Mesendoderm (in vitro differentiated cells): Measurements from ENCODE around the gene SFXN1.

ENCODE experiments used
- DNase-seq: peaks from one replicate; pipeline ENCODE4 v3.0.0; 2013
- H2AK5ac ChIP-seq: 2 replicates; pipeline ENCODE4 v1.6.1; 2013; ENCODE audit warnings: low read length, inconsistent platforms
- H2BK120ac ChIP-seq: 2 replicates; pipeline ENCODE4 v1.6.1; 2013; ENCODE audit warnings: low read depth, mild to moderate bottlenecking, low read length, moderate library complexity, mixed read lengths
- H2BK15ac ChIP-seq: replicated peaks from 2 replicates; pipeline ENCODE4 v1.6.1; 2013; ENCODE audit warnings: low read depth, mild to moderate bottlenecking, moderate library complexity
- H2BK5ac ChIP-seq: 2 replicates; pipeline ENCODE4 v1.6.1; 2013; ENCODE audit warnings: low read length, inconsistent platforms
- H3K18ac ChIP-seq: 2 replicates; pipeline ENCODE4 v1.6.1; 2013; ENCODE audit warnings: mild to moderate bottlenecking, low read length, mixed read lengths
- H3K23ac ChIP-seq: one replicate; pipeline ENCODE4 v1.6.1; 2013; ENCODE audit warnings: low read length
- H3K27ac ChIP-seq: 2 replicates; pipeline ENCODE4 v1.5.1; 2013; ENCODE audit warnings: low read depth, mild to moderate bottlenecking, inconsistent platforms, low read length, moderate library complexity
- H3K27me3 ChIP-seq: 2 replicates; pipeline ENCODE4 v1.6.1; 2013; ENCODE audit warnings: low read length, control low read depth, mild to moderate bottlenecking, inconsistent platforms; ENCODE audit not compliant: insufficient read depth, poor library complexity
- H3K36me3 ChIP-seq: 2 replicates; pipeline ENCODE4 v1.6.1; 2013; ENCODE audit warnings: low read length, inconsistent platforms; ENCODE audit not compliant: control insufficient read depth, insufficient read depth
- H3K4ac ChIP-seq: one replicate; pipeline ENCODE4 v1.6.1; 2013; ENCODE audit warnings: low read depth, mild to moderate bottlenecking, low read length, moderate library complexity
- H3K4me1 ChIP-seq: 2 replicates; pipeline ENCODE4 v1.6.1; 2013; ENCODE audit warnings: low read depth, low read length, inconsistent platforms; ENCODE audit not compliant: control insufficient read depth
- H3K4me2 ChIP-seq: 2 replicates; pipeline ENCODE4 v1.6.1; 2013; ENCODE audit warnings: low read length
- H3K4me3 ChIP-seq: 2 replicates; pipeline ENCODE4 v1.5.1; 2013; ENCODE audit warnings: mild to moderate bottlenecking, low read length
- H3K56ac ChIP-seq: one replicate; pipeline ENCODE4 v1.6.1; 2013; ENCODE audit warnings: low read length
- H3K79me1 ChIP-seq: 2 replicates; pipeline ENCODE4 v1.6.1; 2013; ENCODE audit warnings: low read length, inconsistent platforms
- H3K79me2 ChIP-seq: 2 replicates; pipeline ENCODE4 v1.6.1; 2013; ENCODE audit warnings: mild to moderate bottlenecking, low read length; ENCODE audit not compliant: control insufficient read depth, insufficient read depth
- H3K9ac ChIP-seq: 2 replicates; pipeline ENCODE4 v1.6.1; 2013; ENCODE audit warnings: low read length, inconsistent platforms
- H4K5ac ChIP-seq: one replicate; pipeline ENCODE4 v1.6.1; 2013; ENCODE audit warnings: low read length
- H4K8ac ChIP-seq: one replicate; pipeline ENCODE4 v1.6.1; 2013; ENCODE audit warnings: low read depth, mild to moderate bottlenecking, control low read depth, low read length, moderate library complexity
- WGBS: extraction: QIAGEN DNeasy Blood & Tissue Kit; methylation state at CpG from one replicate; pipeline ENCODE4 v1.1.7; 2013; ENCODE audit warnings: low lambda C conversion rate, missing lambda C conversion rate; ENCODE audit not compliant: insufficient coverage; ENCODE audit errors: extremely low coverage; 5-methylcytosine and 5-hydroxymethylcytosine counted together

Gene SFXN1

GRCh38 chr5:175538576-175538975 lies 60.2 kb downstream of the SFXN1 start:
- Histone ChIP-seq H3K56ac (no peak overlapping the region), H2BK5ac (no peak overlapping the region), H3K27ac (no peak overlapping the region), H3K27me3 (no peaks in the 10 kb centered on the region), H4K5ac (no peak overlapping the region), H3K36me3 (no peaks in the 10 kb centered on the region), H3K23ac (no peak overlapping the region), H3K4me2 (no peak overlapping the region), H2AK5ac (no peak overlapping the region), H3K4me1 (peaks cover 4% of the 10 kb centered on the region), H3K18ac (no peak overlapping the region), H2BK120ac (no peak overlapping the region), H3K4ac (no peak overlapping the region), H3K9ac (no peak overlapping the region), H3K4me3 (no peak overlapping the region), H4K8ac (no peak overlapping the region), H3K79me2 (no peaks in the 10 kb centered on the region), H2BK15ac (no peak overlapping the region), H3K79me1 (no peaks in the 10 kb centered on the region)
- no peak for DNase-seq
- no CpG with 5 or more reads among the region's 5 CpGs for WGBS

GRCh38 chr5:175539936-175540335 lies 61.6 kb downstream of the SFXN1 start:
- Histone ChIP-seq H3K9ac (no peak overlapping the region), H2BK5ac (no peak overlapping the region), H4K5ac (no peak overlapping the region), H3K18ac (no peak overlapping the region), H3K79me1 (no peaks in the 10 kb centered on the region), H3K23ac (no peak overlapping the region), H3K4ac (no peak overlapping the region), H3K4me2 (no peak overlapping the region), H3K79me2 (no peaks in the 10 kb centered on the region), H3K27me3 (no peaks in the 10 kb centered on the region), H4K8ac (no peak overlapping the region), H2AK5ac (no peak overlapping the region), H3K27ac (no peak overlapping the region), H2BK15ac (no peak overlapping the region), H3K36me3 (no peaks in the 10 kb centered on the region), H3K4me1 (peaks cover 2% of the 10 kb centered on the region), H3K4me3 (no peak overlapping the region), H2BK120ac (no peak overlapping the region), H3K56ac (no peak overlapping the region)
- DNase-seq: peak; percentile 51
- WGBS: no CpG with 5 or more reads among the region's 2 CpGs

DNA sequence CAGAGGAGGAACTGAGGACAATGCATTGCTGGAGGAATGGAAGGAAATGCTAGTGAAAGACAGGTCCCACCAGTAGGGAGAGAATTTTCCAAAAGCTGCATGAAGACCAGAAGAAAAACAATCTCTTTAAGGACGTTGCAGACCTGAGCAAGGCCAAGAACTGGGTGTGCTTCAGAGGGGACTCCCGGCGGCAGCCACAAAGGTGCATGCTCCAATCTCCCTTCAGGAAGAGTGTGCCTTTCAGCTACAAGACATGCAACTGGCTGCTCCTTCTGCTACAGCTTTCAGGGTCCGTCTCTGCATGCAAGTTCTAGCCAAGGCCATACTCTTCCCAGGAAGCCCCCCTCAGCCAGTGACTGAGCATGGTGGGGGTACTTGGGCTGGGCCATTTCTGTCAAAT lies 62.9 kb downstream of the SFXN1 start:
- Histone ChIP-seq H3K4ac (no peak overlapping the region), H3K4me1 (peaks cover 2% of the 10 kb centered on the region), H3K23ac (no peak overlapping the region), H3K36me3 (no peaks in the 10 kb centered on the region), H2AK5ac (no peak overlapping the region), H4K8ac (no peak overlapping the region), H3K27me3 (no peaks in the 10 kb centered on the region), H3K4me3 (no peak overlapping the region), H3K4me2 (no peak overlapping the region), H2BK15ac (no peak overlapping the region), H3K9ac (no peak overlapping the region), H2BK5ac (no peak overlapping the region), H3K18ac (no peak overlapping the region), H3K79me2 (no peaks in the 10 kb centered on the region), H2BK120ac (no peak overlapping the region), H4K5ac (no peak overlapping the region), H3K27ac (no peak overlapping the region), H3K79me1 (no peaks in the 10 kb centered on the region), H3K56ac (no peak overlapping the region)
- WGBS: no CpG with 5 or more reads among the region's 4 CpGs
- DNase-seq: no peak

GRCh38 chr5:175542232-175542965 lies 64.0 kb downstream of the SFXN1 start:
- H2BK5ac ChIP-seq: no peak overlapping the region
- H3K36me3 ChIP-seq: no peaks in the 10 kb centered on the region
- no CpG with 5 or more reads among the region's 5 CpGs for WGBS

DNA sequence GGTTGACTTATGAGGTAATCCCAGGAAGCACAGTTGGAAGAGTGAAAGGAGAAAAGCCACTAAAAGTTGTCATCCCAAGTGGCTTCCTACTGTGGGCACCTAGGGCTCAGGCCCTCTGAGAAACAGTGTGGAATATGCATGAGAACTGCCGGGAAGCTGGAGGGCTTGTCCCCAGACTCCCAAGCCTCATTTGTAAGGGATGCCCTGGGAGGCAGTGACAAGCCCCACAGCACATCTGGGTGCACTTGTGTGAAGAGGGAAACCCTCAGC lies 64.5 kb downstream of the SFXN1 start:
- Histone ChIP-seq H3K18ac (no peak overlapping the region), H3K9ac (no peak overlapping the region), H3K79me2 (no peaks in the 10 kb centered on the region), H3K27me3 (no peaks in the 10 kb centered on the region), H3K27ac (no peak overlapping the region), H3K56ac (no peak overlapping the region), H3K36me3 (no peaks in the 10 kb centered on the region), H3K4me3 (no peak overlapping the region), H3K4me1 (peaks cover 7% of the 10 kb centered on the region), H3K79me1 (no peaks in the 10 kb centered on the region), H4K5ac (no peak overlapping the region), H2AK5ac (no peak overlapping the region), H4K8ac (no peak overlapping the region), H2BK5ac (no peak overlapping the region), H2BK120ac (no peak overlapping the region), H2BK15ac (no peak overlapping the region), H3K23ac (no peak overlapping the region), H3K4ac (no peak overlapping the region), H3K4me2 (no peak overlapping the region)
- no peak for DNase-seq
- no CpG with 5 or more reads among the region's 1 CpG for WGBS

More at GRCh38 chr5:175542232-175542965, 64.0 kb downstream of the SFXN1 start:
- no peak overlapping the region for H3K4ac ChIP-seq
- no peak overlapping the region for H2AK5ac ChIP-seq
- H3K4me2 ChIP-seq: no peak overlapping the region
- peaks cover 3% of the 10 kb centered on the region for H3K4me1 ChIP-seq
- no peak for DNase-seq
- no peak overlapping the region for H2BK15ac ChIP-seq
- no peak overlapping the region for H4K5ac ChIP-seq
- H3K79me1 ChIP-seq: no peaks in the 10 kb centered on the region
- H3K79me2 ChIP-seq: no peaks in the 10 kb centered on the region
- H2BK120ac ChIP-seq: no peak overlapping the region
- H4K8ac ChIP-seq: no peak overlapping the region
- H3K23ac ChIP-seq: no peak overlapping the region
- no peak overlapping the region for H3K27ac ChIP-seq
- no peak overlapping the region for H3K4me3 ChIP-seq
- no peak overlapping the region for H3K9ac ChIP-seq
- H3K56ac ChIP-seq: no peak overlapping the region
- H3K27me3 ChIP-seq: no peaks in the 10 kb centered on the region
- H3K18ac ChIP-seq: no peak overlapping the region

DNA sequence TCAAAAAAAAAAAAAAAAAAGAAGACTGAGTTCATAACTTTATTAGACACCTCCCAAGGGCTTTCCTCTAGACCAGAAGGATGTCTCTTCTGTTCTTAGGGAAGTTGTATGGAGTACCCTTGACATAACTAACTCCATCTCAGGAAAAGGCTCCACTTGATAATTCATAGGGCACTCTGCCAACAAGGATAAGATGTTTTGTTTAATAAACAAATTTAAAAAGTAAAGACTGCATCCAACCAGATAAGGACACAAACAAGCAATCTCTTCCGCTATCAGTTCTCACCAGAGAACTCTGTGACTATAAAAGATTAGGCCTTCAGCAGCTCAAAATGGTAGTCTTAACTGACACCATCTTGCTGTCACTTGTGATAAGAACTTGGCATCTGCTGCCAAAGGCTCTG lies 65.8 kb downstream of the SFXN1 start:
- Histone ChIP-seq H4K5ac (no peak overlapping the region), H3K27me3 (no peaks in the 10 kb centered on the region), H3K4me3 (no peak overlapping the region), H3K27ac (no peak overlapping the region), H2BK5ac (no peak overlapping the region), H3K23ac (no peak overlapping the region), H2AK5ac (no peak overlapping the region), H2BK120ac (no peak overlapping the region), H3K18ac (no peak overlapping the region), H3K36me3 (no peaks in the 10 kb centered on the region), H3K4me1 (peaks cover 7% of the 10 kb centered on the region), H3K79me2 (no peaks in the 10 kb centered on the region), H3K4me2 (no peak overlapping the region), H4K8ac (no peak overlapping the region), H3K4ac (no peak overlapping the region), H2BK15ac (no peak overlapping the region), H3K9ac (no peak overlapping the region), H3K56ac (no peak overlapping the region), H3K79me1 (no peaks in the 10 kb centered on the region)
- WGBS: no CpG with 5 or more reads among the region's 1 CpG
- peak; percentile 76 for DNase-seq
